Vagina (tissue), 2 donors: ENCODE measurements around the gene GIMAP5. TPM values are rescaled to one million over a fixed set of nuclear protein-coding genes. Genes with fewer than 3 reads are reported as not detected.
"Not testable (repeated sequence)": the region's sequence is repeated elsewhere in the genome, so short reads cannot be mapped to it uniquely, and the experiment has no call there.

Experiments
- DNase-seq, 2 donors: peaks; one replicate each; pipeline ENCODE4 v3.0.0-alpha.2; 2017; ENCODE audit errors: extremely low spot score in 2 of 2
- H3K27ac ChIP-seq: fragments of 200-600 bp; sonication (generic); one replicate; pipeline ENCODE4 v1.5.1; 2019
- H3K27me3 ChIP-seq: fragments of 200-600 bp; sonication (generic); one replicate; pipeline ENCODE4 v1.5.1; 2019
- H3K36me3 ChIP-seq, 2 donors: fragments of 200-600 bp; sonication (generic); one replicate each; pipeline ENCODE4 v1.5.1; 2017 to 2019
- H3K4me1 ChIP-seq: fragments of 200-600 bp; sonication (generic); one replicate; pipeline ENCODE4 v1.5.1; 2019
- H3K4me3 ChIP-seq, 2 donors: fragments of 200-600 bp; sonication (generic); 1 replicate in 1 of 2; 2 replicates in 1 of 2; pipeline ENCODE4 v1.5.1; 2016 to 2019
- H3K9me3 ChIP-seq: fragments of 200-600 bp; sonication (generic); one replicate; pipeline ENCODE4 v1.5.1; 2019
- POLR2A ChIP-seq, 2 donors: fragments of 450-650 bp; IDR thresholded peaks; one replicate each; pipeline ENCODE4 v1.6.1; 2017; ENCODE audit warnings: antibody characterized with exemption in 2 of 2, mild to moderate bottlenecking in 2 of 2, moderate library complexity in 2 of 2
- POLR2AphosphoS5 ChIP-seq, 2 donors: sonication (generic); formaldehyde crosslinking; IDR thresholded peaks; one replicate each; pipeline ENCODE4 v1.9.0; 2017; ENCODE audit warnings: antibody characterized with exemption in 2 of 2, mild to moderate bottlenecking in 2 of 2, low read depth in 1 of 2; ENCODE audit not compliant: insufficient read depth in 1 of 2
- intact Hi-C: fragments of 100-400 bp; cut with DNase I; formaldehyde crosslinking; loops from one replicate; pipeline ENCODE4 v1.15.1; 2023
- total RNA-seq: library from RNA; depleted of rRNA; stranded (reverse); fragments of >200 nt; gene quantifications from one replicate; pipeline ENCODE4 v1.2.3, GENCODE V29; 2016
- TF ChIP-seq, protein P1 (sequence below), 3 experiments: fragments of 450-650 bp in 2 of 3; fragments of 200-600 bp in 1 of 3; sonication (generic) in 1 of 3; IDR thresholded peaks; one replicate each; pipeline ENCODE4 v1.5.1; 2017 to 2019; ENCODE audit warnings: antibody characterized with exemption in 3 of 3, mild to moderate bottlenecking in 2 of 3, moderate library complexity in 2 of 3

GIMAP5 gene
- total RNA-seq, 1 donor from 2014 or later: 24.1 TPM

DNA sequence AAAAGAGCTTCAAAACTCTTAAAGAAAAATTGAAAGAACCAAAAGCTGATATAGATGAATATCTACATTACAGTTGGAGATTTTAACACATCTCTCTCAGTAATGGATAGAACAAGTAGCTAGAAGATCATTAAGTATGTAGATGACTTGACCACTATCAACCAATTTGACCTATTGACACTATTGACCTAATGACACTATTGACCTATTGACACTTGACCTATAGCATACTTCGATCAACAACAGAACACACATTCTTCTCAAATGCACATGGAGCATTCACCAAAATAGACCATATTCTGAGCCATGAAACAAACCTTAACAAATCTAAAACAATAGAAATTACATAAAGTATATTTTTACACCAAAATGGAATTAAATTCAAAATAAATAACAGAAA, 22.3 kb downstream of the GIMAP5 start:
- Histone ChIP-seq H3K9me3 (no peaks in the 10 kb centered on the region), H3K27ac (no peak overlapping the region), H3K4me3 (no peak overlapping the region), H3K36me3 (no peaks in the 10 kb centered on the region), H3K27me3 (no peaks in the 10 kb centered on the region), H3K4me1 (no peaks in the 10 kb centered on the region)
- TF ChIP-seq, protein P1, sequence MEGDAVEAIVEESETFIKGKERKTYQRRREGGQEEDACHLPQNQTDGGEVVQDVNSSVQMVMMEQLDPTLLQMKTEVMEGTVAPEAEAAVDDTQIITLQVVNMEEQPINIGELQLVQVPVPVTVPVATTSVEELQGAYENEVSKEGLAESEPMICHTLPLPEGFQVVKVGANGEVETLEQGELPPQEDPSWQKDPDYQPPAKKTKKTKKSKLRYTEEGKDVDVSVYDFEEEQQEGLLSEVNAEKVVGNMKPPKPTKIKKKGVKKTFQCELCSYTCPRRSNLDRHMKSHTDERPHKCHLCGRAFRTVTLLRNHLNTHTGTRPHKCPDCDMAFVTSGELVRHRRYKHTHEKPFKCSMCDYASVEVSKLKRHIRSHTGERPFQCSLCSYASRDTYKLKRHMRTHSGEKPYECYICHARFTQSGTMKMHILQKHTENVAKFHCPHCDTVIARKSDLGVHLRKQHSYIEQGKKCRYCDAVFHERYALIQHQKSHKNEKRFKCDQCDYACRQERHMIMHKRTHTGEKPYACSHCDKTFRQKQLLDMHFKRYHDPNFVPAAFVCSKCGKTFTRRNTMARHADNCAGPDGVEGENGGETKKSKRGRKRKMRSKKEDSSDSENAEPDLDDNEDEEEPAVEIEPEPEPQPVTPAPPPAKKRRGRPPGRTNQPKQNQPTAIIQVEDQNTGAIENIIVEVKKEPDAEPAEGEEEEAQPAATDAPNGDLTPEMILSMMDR (IDR thresholded peaks at IDR 0.05): no peak
- TF ChIP-seq POLR2A (IDR thresholded peaks at IDR 0.05) (no peak), POLR2AphosphoS5 (IDR thresholded peaks at IDR 0.05; ENCODE audit: insufficient read depth in 1 of 2, low read depth in 1 of 2) (no peak)
- intact Hi-C loops: no loop called here
- DNase-seq: no peak

DNA sequence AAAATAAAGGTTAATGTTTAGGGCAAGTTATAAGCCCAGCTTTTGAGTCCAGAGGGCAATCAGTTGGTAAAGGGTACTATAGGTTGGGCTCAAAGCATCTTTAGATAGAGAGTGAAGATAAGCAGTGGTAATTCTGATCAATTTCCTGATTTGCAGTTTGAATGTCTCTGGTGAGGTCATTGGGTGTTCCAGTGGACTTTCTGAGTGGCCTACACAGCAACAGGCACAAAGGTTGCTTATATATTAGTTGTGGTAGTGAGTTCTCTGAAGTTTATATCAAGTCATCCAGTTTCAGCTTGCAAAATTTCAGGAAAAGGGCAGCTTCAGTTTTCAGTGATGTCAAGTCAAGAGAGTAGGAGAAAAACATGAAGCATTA, 29.1 kb downstream of the GIMAP5 start:
- Histone ChIP-seq H3K27ac (no peak overlapping the region), H3K9me3 (no peaks in the 10 kb centered on the region), H3K27me3 (no peaks in the 10 kb centered on the region), H3K4me1 (no peaks in the 10 kb centered on the region), H3K4me3 (no peak overlapping the region), H3K36me3 (no peaks in the 10 kb centered on the region)
- intact Hi-C loops: no loop called here
- TF ChIP-seq POLR2A (IDR thresholded peaks at IDR 0.05): no peak
- TF ChIP-seq, protein P1 (IDR thresholded peaks at IDR 0.05): no peak
- TF ChIP-seq POLR2AphosphoS5 (IDR thresholded peaks at IDR 0.05; ENCODE audit: insufficient read depth in 1 of 2, low read depth in 1 of 2): no peak
- no peak for DNase-seq

DNA sequence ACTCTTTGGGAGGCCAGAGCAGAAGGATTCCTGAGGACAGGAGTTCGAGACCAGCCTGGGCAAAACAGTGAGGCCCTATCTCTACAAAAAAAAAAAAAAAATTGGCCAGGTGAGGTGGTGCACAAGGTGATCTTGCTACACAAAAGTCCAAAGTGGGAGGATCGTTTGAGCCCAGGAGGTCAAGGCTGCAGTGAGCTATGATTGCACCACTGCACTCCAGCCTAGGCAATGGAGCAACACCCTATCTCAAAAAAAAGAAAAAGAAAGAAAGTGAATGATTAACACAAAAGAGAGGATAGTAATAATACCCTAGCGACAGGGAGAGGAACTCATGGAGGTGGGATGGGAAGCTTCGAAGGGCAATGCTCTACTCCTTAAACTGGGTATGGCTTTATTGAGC, 32.5 kb downstream of the GIMAP5 start:
- no peaks in the 10 kb centered on the region for H3K27me3 ChIP-seq
- H3K27ac ChIP-seq: no peak overlapping the region
- H3K9me3 ChIP-seq: no peaks in the 10 kb centered on the region
- no peaks in the 10 kb centered on the region for H3K36me3 ChIP-seq
- no peak overlapping the region for H3K4me3 ChIP-seq
- DNase-seq: no peak
- H3K4me1 ChIP-seq: no peaks in the 10 kb centered on the region
- intact Hi-C loops: no loop called here
- TF ChIP-seq, protein P1 (IDR thresholded peaks at IDR 0.05): no peak
- no peak for TF ChIP-seq POLR2AphosphoS5 (IDR thresholded peaks at IDR 0.05; ENCODE audit: insufficient read depth in 1 of 2, low read depth in 1 of 2)
- TF ChIP-seq POLR2A (IDR thresholded peaks at IDR 0.05): no peak

DNA sequence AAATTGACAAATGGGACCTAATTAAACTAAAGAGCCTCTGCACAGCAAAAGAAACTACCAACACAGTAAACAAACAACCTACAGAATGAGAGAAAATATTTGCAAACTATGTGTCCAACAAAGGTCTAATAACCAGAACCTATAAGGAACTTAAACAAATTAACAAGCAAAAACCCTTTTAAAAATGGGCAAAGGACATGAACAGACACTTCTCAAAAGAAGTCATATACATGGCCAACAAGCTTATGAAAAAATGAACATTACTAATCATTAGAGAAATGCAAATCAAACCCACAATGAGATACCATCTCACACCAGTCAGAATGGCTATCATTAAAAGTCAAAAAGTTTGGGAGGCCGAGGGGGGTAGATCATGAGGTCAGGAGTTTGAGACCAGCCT, 36.9 kb downstream of the GIMAP5 start:
- H3K27ac ChIP-seq, H3K4me1 ChIP-seq, H3K9me3 ChIP-seq, H3K4me3 ChIP-seq, H3K36me3 ChIP-seq, H3K27me3 ChIP-seq, intact Hi-C loops, DNase-seq: not testable (repeated sequence)

DNA sequence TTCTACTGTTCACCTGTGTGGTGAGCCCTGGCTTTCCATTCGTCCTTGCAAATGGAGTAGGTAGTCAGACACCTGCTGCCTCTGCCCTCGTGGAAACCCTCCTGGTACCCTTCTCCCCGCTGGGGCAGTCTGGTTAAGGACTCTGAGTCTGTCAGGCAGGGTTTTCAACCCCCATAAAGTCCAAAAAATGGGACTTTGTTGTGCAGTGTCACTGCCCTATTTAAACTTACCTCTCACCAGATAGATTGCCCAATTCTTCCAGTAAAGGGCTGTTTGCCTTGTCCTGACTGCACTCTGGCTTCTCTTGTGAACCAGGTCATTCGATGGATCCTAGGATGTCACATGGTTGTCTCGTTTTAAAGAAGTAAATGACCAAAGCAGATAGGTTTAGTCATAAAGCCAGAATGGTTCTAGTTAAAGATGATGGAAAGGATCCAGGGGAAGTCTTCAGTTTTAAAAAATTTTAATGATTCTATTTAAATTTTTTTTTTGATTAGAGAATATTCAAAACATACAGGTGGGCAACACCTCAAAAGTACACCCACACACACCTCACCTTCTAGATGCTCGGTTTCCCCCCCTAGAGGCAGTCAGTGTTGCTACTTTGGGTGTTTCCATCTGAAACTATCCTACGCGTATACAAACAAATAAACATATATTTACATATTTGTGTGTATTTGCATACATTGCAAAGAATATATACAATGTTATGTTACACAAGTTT, 41.0 kb downstream of the GIMAP5 start:
- intact Hi-C loops: no loop called here
- H3K4me3 ChIP-seq: no peak overlapping the region
- TF ChIP-seq POLR2A (IDR thresholded peaks at IDR 0.05) (no peak), POLR2AphosphoS5 (IDR thresholded peaks at IDR 0.05; ENCODE audit: insufficient read depth in 1 of 2, low read depth in 1 of 2) (no peak)
- TF ChIP-seq, protein P1 (IDR thresholded peaks at IDR 0.05): no peak

More for the DNA sequence above, 41.0 kb downstream of the GIMAP5 start:
- Histone ChIP-seq H3K36me3 (no peaks in the 10 kb centered on the region), H3K9me3 (no peaks in the 10 kb centered on the region), H3K27ac (no peak overlapping the region), H3K4me1 (peaks cover 9% of the 10 kb centered on the region), H3K27me3 (no peaks in the 10 kb centered on the region)
- DNase-seq: no peak
